Mesenchymal stem cell (in vitro differentiated cells and primary cell): Measurements from ENCODE around the gene AGAP1.

Source experiments
- DNase-seq: peaks from one replicate; pipeline ENCODE4 v3.0.0-alpha.2; 2013
- H2AFZ ChIP-seq: one replicate; pipeline ENCODE4 v1.6.1; 2013; ENCODE audit warnings: low read depth, mild to moderate bottlenecking, control low read depth, inconsistent platforms, low read length, moderate library complexity
- H2AK5ac ChIP-seq: 2 replicates; pipeline ENCODE4 v1.6.1; 2013; ENCODE audit warnings: low read length, moderate library complexity, mild to moderate bottlenecking, inconsistent platforms; ENCODE audit not compliant: severe bottlenecking
- H2BK120ac ChIP-seq: one replicate; pipeline ENCODE4 v1.6.1; 2013; ENCODE audit warnings: low read depth, mild to moderate bottlenecking, inconsistent platforms, low read length, moderate library complexity
- H2BK12ac ChIP-seq, 2 experiments: one replicate each; pipeline ENCODE4 v1.6.1; 2013; ENCODE audit warnings: inconsistent platforms in 2 of 2, low read length in 2 of 2, mild to moderate bottlenecking in 2 of 2, moderate library complexity in 2 of 2, control low read depth in 1 of 2
- H2BK15ac ChIP-seq: one replicate; pipeline ENCODE4 v1.6.1; 2013; ENCODE audit warnings: mild to moderate bottlenecking, low read depth, inconsistent platforms; ENCODE audit not compliant: poor library complexity, severe bottlenecking
- H2BK5ac ChIP-seq: 2 replicates; pipeline ENCODE4 v1.6.1; 2013; ENCODE audit warnings: low read depth, mild to moderate bottlenecking, low read length, control low read depth, inconsistent platforms; ENCODE audit not compliant: poor library complexity, severe bottlenecking
- H3K14ac ChIP-seq, 2 experiments: one replicate each; pipeline ENCODE4 v1.6.1; 2013; ENCODE audit warnings: inconsistent platforms in 2 of 2, low read length in 2 of 2, control low read depth in 1 of 2, mild to moderate bottlenecking in 1 of 2, moderate library complexity in 1 of 2
- H3K18ac ChIP-seq, 2 experiments: one replicate each; pipeline ENCODE4 v1.6.1; 2013; ENCODE audit warnings: inconsistent platforms in 2 of 2, low read length in 2 of 2, control low read depth in 1 of 2, low read depth in 1 of 2, mild to moderate bottlenecking in 1 of 2
- H3K23ac ChIP-seq, 2 experiments: one replicate each; pipeline ENCODE4 v1.6.1; 2013; ENCODE audit warnings: inconsistent platforms in 2 of 2, low read length in 2 of 2, mild to moderate bottlenecking in 2 of 2, moderate library complexity in 2 of 2, control low read depth in 1 of 2
- H3K27ac ChIP-seq: 2 replicates; pipeline ENCODE4 v1.5.1; 2013; ENCODE audit warnings: mild to moderate bottlenecking, moderate library complexity, low read length, control low read depth, inconsistent platforms; ENCODE audit not compliant: poor library complexity, severe bottlenecking
- H3K27me3 ChIP-seq, 2 experiments: 2 replicates each; pipeline versions ENCODE4 v1.6.1 to v1.7.0; 2013; ENCODE audit warnings: low read length in 2 of 2, mild to moderate bottlenecking in 2 of 2, moderate library complexity in 2 of 2, control low read depth in 1 of 2, inconsistent platforms in 1 of 2; ENCODE audit not compliant: control insufficient read depth in 1 of 2, insufficient read depth in 1 of 2
- H3K36me3 ChIP-seq, 2 experiments: 2 replicates each; pipeline versions ENCODE4 v1.6.1 to v1.7.0; 2013; ENCODE audit warnings: low read length in 2 of 2, control low read depth in 1 of 2, inconsistent platforms in 1 of 2, low read depth in 1 of 2, mild to moderate bottlenecking in 1 of 2; ENCODE audit not compliant: insufficient read depth in 2 of 2, control insufficient read depth in 1 of 2
- H3K4ac ChIP-seq, 2 experiments: one replicate each; pipeline ENCODE4 v1.6.1; 2013; ENCODE audit warnings: inconsistent platforms in 2 of 2, low read length in 2 of 2, mild to moderate bottlenecking in 2 of 2, moderate library complexity in 2 of 2, control low read depth in 1 of 2, low read depth in 1 of 2
- H3K4me1 ChIP-seq: 2 replicates; pipeline ENCODE4 v1.6.1; 2013; ENCODE audit warnings: low read depth, low read length, control low read depth; ENCODE audit not compliant: control insufficient read depth, insufficient read depth
- H3K4me2 ChIP-seq: 2 replicates; pipeline ENCODE4 v1.6.1; 2013; ENCODE audit warnings: low read length, mild to moderate bottlenecking, inconsistent platforms; ENCODE audit not compliant: poor library complexity, severe bottlenecking
- H3K4me3 ChIP-seq, 2 experiments: 2 replicates each; pipeline versions ENCODE4 v1.5.1 to v1.7.0; 2013; ENCODE audit warnings: low read length in 2 of 2, mild to moderate bottlenecking in 2 of 2, control low read depth in 1 of 2, low read depth in 1 of 2; ENCODE audit not compliant: insufficient read depth in 1 of 2
- H3K79me1 ChIP-seq: replicated peaks from 2 replicates; pipeline ENCODE4 v1.6.1; 2013; ENCODE audit warnings: mild to moderate bottlenecking, control low read depth, low read length, inconsistent platforms; ENCODE audit not compliant: poor library complexity, severe bottlenecking
- H3K9ac ChIP-seq: 2 replicates; pipeline ENCODE4 v1.7.0; 2013; ENCODE audit warnings: mild to moderate bottlenecking, low read length, moderate library complexity
- H3K9me3 ChIP-seq: 2 replicates; pipeline ENCODE4 v1.7.0; 2013; ENCODE audit warnings: mild to moderate bottlenecking, low read length; ENCODE audit not compliant: control insufficient read depth
- H4K8ac ChIP-seq: one replicate; pipeline ENCODE4 v1.6.1; 2013; ENCODE audit warnings: inconsistent platforms, mild to moderate bottlenecking, low read length, moderate library complexity
- H4K91ac ChIP-seq: one replicate; pipeline ENCODE4 v1.6.1; 2013; ENCODE audit warnings: mild to moderate bottlenecking, low read length, inconsistent platforms
- WGBS: methylation state at CpG from one replicate; pipeline ENCODE4 v1.1.7; 2013; ENCODE audit warnings: mixed read lengths; 5-methylcytosine and 5-hydroxymethylcytosine counted together

The AGAP1 gene

GRCh38 chr2:235952714-235953113 is 458.9 kb downstream of the AGAP1 start:
- Histone ChIP-seq H3K36me3 (peaks cover 3 to 6% of the 10 kb centered on the region in 2 experiments), H2AK5ac (no peak overlapping the region), H2AFZ (no peak overlapping the region), H3K9ac (no peak overlapping the region), H2BK5ac (no peak overlapping the region), H3K4ac (no peak overlapping the region), H2BK12ac (no peak overlapping the region), H3K79me1 (peaks cover 2% of the 10 kb centered on the region), H2BK120ac (no peak overlapping the region), H3K14ac (no peak overlapping the region), H3K4me3 (no peak overlapping the region), H3K9me3 (no peaks in the 10 kb centered on the region), H4K91ac (no peak overlapping the region), H2BK15ac (no peak overlapping the region), H3K27ac (no peak overlapping the region), H3K23ac (no peak overlapping the region), H3K4me2 (no peak overlapping the region), H3K27me3 (no peaks in the 10 kb centered on the region), H4K8ac (no peak overlapping the region), H3K18ac (no peak overlapping the region), H3K4me1 (peaks cover 8% of the 10 kb centered on the region)
- DNase-seq, result no peak
- WGBS, result 97% methylated on average over 7 of the region's 10 CpGs

DNA sequence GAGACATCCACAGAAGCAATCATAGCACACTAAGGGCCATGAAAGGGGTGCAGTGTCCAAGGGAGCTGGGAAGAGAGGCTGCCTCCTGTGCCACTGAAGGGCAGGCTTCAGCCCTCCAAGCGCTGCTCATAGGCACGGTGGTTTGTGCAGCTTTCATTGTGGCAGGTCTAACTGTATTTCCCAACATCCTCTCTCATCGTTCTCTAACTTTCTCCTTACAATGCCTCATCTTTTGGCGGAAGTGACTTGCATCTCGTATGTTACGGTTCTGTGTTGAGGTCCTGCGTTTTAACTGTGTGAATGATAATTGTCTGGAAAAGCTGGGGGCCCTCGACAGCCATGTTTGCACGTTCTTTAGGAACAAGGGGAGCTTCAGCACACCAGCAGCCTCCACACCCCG is 460.4 kb downstream of the AGAP1 start:
- no peak overlapping the region for H3K9ac ChIP-seq
- no peak overlapping the region for H2BK5ac ChIP-seq
- H3K14ac ChIP-seq, result no peak overlapping the region
- no peaks in the 10 kb centered on the region for H3K9me3 ChIP-seq
- H3K27ac ChIP-seq, result no peak overlapping the region
- H3K4me1 ChIP-seq, result peaks cover 8% of the 10 kb centered on the region
- 93% methylated on average over 9 of the region's 10 CpGs for WGBS
- DNase-seq, result no peak
- no peak overlapping the region for H2BK120ac ChIP-seq
- no peak overlapping the region for H2AFZ ChIP-seq
- H3K27me3 ChIP-seq, result no peaks in the 10 kb centered on the region
- H2BK12ac ChIP-seq, result no peak overlapping the region
- no peak overlapping the region for H3K18ac ChIP-seq
- H3K36me3 ChIP-seq, result peaks cover 4 to 6% of the 10 kb centered on the region in 2 experiments
- H3K79me1 ChIP-seq, result peaks cover 2% of the 10 kb centered on the region
- H4K91ac ChIP-seq, result no peak overlapping the region
- no peak overlapping the region for H3K23ac ChIP-seq
- H3K4ac ChIP-seq, result peak overlapping the region in 1 of 2 experiments; percentile 28
- H4K8ac ChIP-seq, result no peak overlapping the region
- H3K4me2 ChIP-seq, result no peak overlapping the region
- H2BK15ac ChIP-seq, result no peak overlapping the region
- no peak overlapping the region for H2AK5ac ChIP-seq
- H3K4me3 ChIP-seq, result no peak overlapping the region

DNA sequence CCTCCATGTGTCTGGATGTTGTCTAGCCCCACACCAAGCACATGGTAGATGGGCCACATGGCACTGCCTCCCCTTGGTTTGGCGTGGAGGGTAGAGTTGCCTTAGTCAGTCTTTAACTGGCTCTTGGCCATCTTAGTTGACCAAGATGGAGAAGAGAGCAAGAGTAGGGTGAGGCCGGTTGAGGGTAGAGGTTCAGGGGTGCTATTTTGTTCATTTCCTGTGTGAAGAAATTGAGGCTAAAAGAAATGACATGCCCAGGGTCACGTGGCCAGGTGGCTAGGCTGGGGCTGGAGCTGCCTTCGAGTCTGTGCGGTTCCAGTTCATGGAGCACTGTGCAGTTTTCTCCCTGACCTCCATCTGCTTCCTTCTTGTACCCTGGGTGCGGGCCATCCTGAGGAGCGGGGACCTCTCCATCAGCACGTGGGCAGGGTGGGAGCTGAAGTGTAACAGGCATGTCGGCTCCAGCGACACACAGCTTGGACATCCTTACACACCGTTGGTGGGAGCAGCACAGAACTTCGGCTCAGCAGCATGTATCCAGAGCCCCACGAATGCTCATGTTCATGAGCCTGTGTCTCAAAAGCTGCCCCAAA is 461.1 kb downstream of the AGAP1 start:
- H3K23ac ChIP-seq, result peak overlapping the region in 1 of 2 experiments; percentile 76

DNA sequence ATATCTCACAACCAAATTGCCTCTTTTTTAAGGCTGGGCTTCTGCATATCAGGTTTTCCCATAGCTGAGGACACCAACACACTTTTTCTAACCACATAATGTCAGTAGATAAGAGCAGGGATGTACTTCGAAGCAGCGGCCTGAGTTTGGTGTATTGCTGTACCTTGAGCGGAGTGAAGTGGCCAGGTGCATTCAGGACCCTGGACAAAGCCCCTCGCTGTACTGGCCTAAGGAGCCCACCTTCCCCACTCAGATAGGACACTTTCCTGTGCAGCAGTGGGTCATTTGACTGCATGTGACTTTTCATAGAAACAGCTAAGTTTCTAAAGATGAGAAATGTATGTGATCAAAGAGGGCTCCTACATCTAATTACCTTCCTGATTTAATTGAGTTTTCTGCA is 461.8 kb downstream of the AGAP1 start:
- H2BK15ac ChIP-seq, result no peak overlapping the region
- no peak overlapping the region for H3K27ac ChIP-seq
- H2BK5ac ChIP-seq, result no peak overlapping the region
- H3K4ac ChIP-seq, result no peak overlapping the region
- no peak overlapping the region for H2BK120ac ChIP-seq
- H2AFZ ChIP-seq, result no peak overlapping the region
- no peak overlapping the region for H4K8ac ChIP-seq
- H3K9me3 ChIP-seq, result no peaks in the 10 kb centered on the region
- H2AK5ac ChIP-seq, result no peak overlapping the region
- H3K23ac ChIP-seq, result no peak overlapping the region
- H3K4me1 ChIP-seq, result peaks cover 5% of the 10 kb centered on the region
- WGBS, result 83% methylated on average over 4 of the region's 4 CpGs
- H4K91ac ChIP-seq, result no peak overlapping the region
- H3K9ac ChIP-seq, result no peak overlapping the region
- no peak overlapping the region for H3K4me3 ChIP-seq
- H2BK12ac ChIP-seq, result no peak overlapping the region
- peaks cover 6 to 13% of the 10 kb centered on the region in 2 experiments for H3K36me3 ChIP-seq
- no peaks in the 10 kb centered on the region for H3K27me3 ChIP-seq
- peaks cover 4% of the 10 kb centered on the region for H3K79me1 ChIP-seq
- no peak for DNase-seq
- no peak overlapping the region for H3K14ac ChIP-seq
- no peak overlapping the region for H3K18ac ChIP-seq
- H3K4me2 ChIP-seq, result no peak overlapping the region

More for the DNA sequence above, 461.1 kb downstream of the AGAP1 start:
- H3K27ac ChIP-seq, result no peak overlapping the region
- no peak overlapping the region for H2BK12ac ChIP-seq
- H3K4me3 ChIP-seq, result peak overlapping the region in 1 of 2 experiments; percentile 29
- no peak overlapping the region for H2AFZ ChIP-seq
- H3K14ac ChIP-seq, result no peak overlapping the region
- WGBS, result 92% methylated on average over 13 of the region's 13 CpGs
- H3K36me3 ChIP-seq, result peaks cover 6 to 11% of the 10 kb centered on the region in 2 experiments
- no peak overlapping the region for H2BK120ac ChIP-seq
- H3K79me1 ChIP-seq, result peaks cover 4% of the 10 kb centered on the region
- no peak overlapping the region for H3K9ac ChIP-seq
- no peaks in the 10 kb centered on the region for H3K27me3 ChIP-seq
- peak overlapping the region in 1 of 2 experiments; percentile 28 for H3K18ac ChIP-seq
- H3K4me2 ChIP-seq, result no peak overlapping the region
- H3K4me1 ChIP-seq, result peaks cover 8% of the 10 kb centered on the region
- no peak overlapping the region for H2BK15ac ChIP-seq
- H3K9me3 ChIP-seq, result no peaks in the 10 kb centered on the region
- DNase-seq, result no peak
- H3K4ac ChIP-seq, result no peak overlapping the region
- H4K91ac ChIP-seq, result peak overlapping the region; percentile 43
- no peak overlapping the region for H2BK5ac ChIP-seq
- no peak overlapping the region for H4K8ac ChIP-seq
- H2AK5ac ChIP-seq, result no peak overlapping the region
